ENCODE results near the gene ITGA1. TPM values are rescaled to one million over a fixed set of nuclear protein-coding genes. Genes with fewer than 3 reads are reported as not detected.
A peak's percentile ranks its signal among the peaks of the same experiment; 100 is the strongest.

The ITGA1 gene
- total and polyA plus RNA-seq, 2 of the 8 experiments (the other 6 are each of a cell fraction or from before 2014, with no cell fraction given): 2.3 to 9.0 TPM

GRCh38 chr5:52799983-52800393, 12.3 kb downstream of the ITGA1 start (continued):
- no peak for TF ChIP-seq EGR1 (IDR thresholded peaks at IDR 0.05; ENCODE audit: borderline replicate concordance, low read depth, low read length)
- TF ChIP-seq ATF3 (IDR thresholded peaks at IDR 0.05; ENCODE audit: insufficient read depth, low read depth, low read length): no peak
- TF ChIP-seq ASH2L (IDR thresholded peaks at IDR 0.05; ENCODE audit: low read length): no peak
- no peak for TF ChIP-seq TCF12 (IDR thresholded peaks at IDR 0.05; ENCODE audit: low read depth, low read length)
- no peak for TF ChIP-seq MAFK (IDR thresholded peaks at IDR 0.05; ENCODE audit: low read depth, low read length)
- TF ChIP-seq SIRT6 (IDR thresholded peaks at IDR 0.05; ENCODE audit: low read length): no peak
- no peak for TF ChIP-seq BACH1 (IDR thresholded peaks at IDR 0.05; ENCODE audit: low read length)
- no peak for TF ChIP-seq SP1 (IDR thresholded peaks at IDR 0.05; ENCODE audit: low read depth, low read length)
- TF ChIP-seq USF2 (IDR thresholded peaks at IDR 0.05; ENCODE audit: low read length): no peak
- TF ChIP-seq CHD1 (IDR thresholded peaks at IDR 0.05; ENCODE audit: low read depth, low read length): no peak
- no peak for TF ChIP-seq SP2 (IDR thresholded peaks at IDR 0.05; ENCODE audit: low read length)
- TF ChIP-seq E2F6 (IDR thresholded peaks at IDR 0.05): peak; percentile 82
- TF ChIP-seq POLR2AphosphoS5 (IDR thresholded peaks at IDR 0.05; ENCODE audit: low read depth, low read length): peak; percentile 75; the same call in 1 of the 2 replicates
- peak; percentile 46 for TF ChIP-seq TAF7 (optimal IDR thresholded peaks at IDR 0.05; ENCODE audit: borderline replicate concordance, low read depth, low read length)
- TF ChIP-seq, protein P1, sequence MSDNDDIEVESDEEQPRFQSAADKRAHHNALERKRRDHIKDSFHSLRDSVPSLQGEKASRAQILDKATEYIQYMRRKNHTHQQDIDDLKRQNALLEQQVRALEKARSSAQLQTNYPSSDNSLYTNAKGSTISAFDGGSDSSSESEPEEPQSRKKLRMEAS (IDR thresholded peaks at IDR 0.05): peak; percentile 41; the same call in 1 of the 2 replicates
- no peak for TF ChIP-seq CEBPB (IDR thresholded peaks at IDR 0.05; ENCODE audit: low read depth, low read length)
- no peak for TF ChIP-seq SP4 (IDR thresholded peaks at IDR 0.05; ENCODE audit: low read length)
- no peak for TF ChIP-seq BRCA1 (IDR thresholded peaks at IDR 0.05; ENCODE audit: low read depth, low read length)
- TF ChIP-seq CBX8 (IDR thresholded peaks at IDR 0.05; ENCODE audit: borderline replicate concordance, low read depth, low read length): no peak
- no peak for TF ChIP-seq CBX5 (IDR thresholded peaks at IDR 0.05; ENCODE audit: low read depth, low read length)
